Coronary artery (tissue), 2 donors: Measurements from ENCODE around the gene SLC25A20.

Experiments
- DNase-seq: peaks from one replicate; pipeline ENCODE4 v3.0.0-alpha.2; 2017; ENCODE audit warnings: low spot score
- H3K27ac ChIP-seq, 2 donors: fragments of 200-600 bp; sonication (generic); one replicate each; pipeline ENCODE4 v1.5.1; 2016 to 2019
- H3K4me3 ChIP-seq: fragments of 200-600 bp; sonication (generic); 2 replicates; pipeline ENCODE4 v1.5.1; 2016; ENCODE audit warnings: mild to moderate bottlenecking, moderate library complexity
- CTCF ChIP-seq: fragments of 200-600 bp; sonication (generic); IDR thresholded peaks from one replicate; pipeline ENCODE4 v1.5.1; 2019; ENCODE audit warnings: antibody characterized with exemption

Gene SLC25A20

DNA sequence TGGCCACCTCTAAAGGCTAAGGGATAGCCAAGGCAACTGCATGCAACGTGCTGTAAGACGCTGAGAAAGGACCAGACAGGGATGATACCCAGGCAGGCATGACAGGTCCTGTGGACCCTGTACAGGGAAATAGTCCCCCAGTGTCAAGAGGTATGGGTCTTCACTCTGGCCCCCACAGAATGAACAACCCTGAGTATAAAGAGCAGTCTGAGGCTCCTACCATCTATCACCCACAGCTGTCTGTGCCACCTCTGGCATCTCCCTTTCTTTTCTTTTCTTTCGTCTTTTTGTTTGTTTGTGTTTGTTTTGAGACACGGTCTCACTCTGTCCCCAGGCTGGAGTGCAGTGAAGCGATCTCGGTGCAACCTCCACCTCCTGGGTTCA lies 18.7 kb downstream of the SLC25A20 start:
- H3K4me3 ChIP-seq: no peak overlapping the region
- H3K27ac ChIP-seq: no peak overlapping the region
- DNase-seq: no peak
- no peak for TF ChIP-seq CTCF

GRCh38 chr3:48879307-48879993 lies 19.2 kb downstream of the SLC25A20 start:
- no peak for DNase-seq
- no peak for TF ChIP-seq CTCF
- no peak overlapping the region for H3K4me3 ChIP-seq

DNA sequence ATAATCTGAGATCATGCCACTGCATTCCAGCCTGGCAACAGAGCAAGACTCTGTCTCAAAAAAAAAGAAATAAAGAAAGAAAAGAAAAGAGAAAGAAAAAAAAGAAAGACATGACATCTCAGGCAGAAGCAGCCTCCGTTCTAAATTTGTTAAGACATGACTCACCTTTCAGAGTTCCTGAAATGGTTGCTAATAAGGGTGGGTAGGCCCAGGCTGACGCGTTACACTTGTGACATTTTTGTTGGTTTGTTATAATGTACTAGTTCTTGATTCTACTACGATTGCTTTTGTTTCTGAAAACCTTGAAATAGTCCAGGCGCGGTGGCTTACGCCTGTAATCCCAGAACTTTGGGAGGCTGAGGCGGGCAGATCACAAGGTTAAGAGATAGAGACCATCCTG lies 21.0 kb downstream of the SLC25A20 start:
- TF ChIP-seq CTCF: no peak
- no peak overlapping the region for H3K27ac ChIP-seq
- H3K4me3 ChIP-seq: no peak overlapping the region
- DNase-seq: no peak

More at GRCh38 chr3:48879307-48879993, 19.2 kb downstream of the SLC25A20 start:
- no peak overlapping the region for H3K27ac ChIP-seq

DNA sequence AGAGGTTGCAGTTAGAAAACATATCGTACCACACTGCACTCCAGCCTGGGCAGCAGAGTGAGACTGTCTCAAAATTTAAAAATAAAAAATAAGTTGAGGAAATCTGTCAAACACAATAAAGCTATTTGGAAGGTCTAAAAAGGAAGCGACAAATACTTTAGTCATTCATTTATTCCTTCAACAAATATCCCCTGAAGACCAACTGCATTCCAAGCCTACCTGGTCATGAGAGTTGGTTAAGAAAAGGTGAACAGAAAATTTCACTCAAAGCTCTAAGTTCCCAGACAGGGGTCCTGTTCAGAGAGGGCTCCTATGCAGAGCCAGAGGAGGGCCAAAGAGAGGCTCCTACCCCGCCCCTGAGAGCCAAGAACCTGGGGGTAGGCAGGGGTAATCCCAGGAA lies 35.6 kb downstream of the SLC25A20 start:
- no peak for DNase-seq
- Histone ChIP-seq H3K27ac (no peak overlapping the region), H3K4me3 (no peak overlapping the region)
- TF ChIP-seq CTCF: no peak

DNA sequence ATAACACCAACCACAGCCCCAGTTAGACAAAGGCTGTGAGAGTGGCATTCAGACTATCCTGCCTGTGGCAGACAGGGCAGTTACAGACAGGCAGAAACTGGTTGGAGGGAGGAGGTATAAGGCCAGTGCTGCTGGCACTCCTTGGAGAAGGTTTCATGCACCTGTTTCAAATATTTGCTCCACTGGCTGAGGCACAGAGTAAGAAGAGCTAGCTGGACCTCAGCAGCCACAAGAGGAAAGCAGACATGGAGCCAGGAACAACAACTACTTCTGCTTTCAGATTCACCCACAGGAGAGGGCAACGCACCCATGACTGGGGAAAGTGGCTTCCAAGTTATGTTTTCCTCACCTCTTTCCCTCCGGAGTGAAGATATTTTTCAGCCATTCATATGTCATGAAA lies 39.5 kb downstream of the SLC25A20 start:
- no peak for DNase-seq
- Histone ChIP-seq H3K27ac (no peak overlapping the region), H3K4me3 (no peak overlapping the region)
- TF ChIP-seq CTCF: no peak

DNA sequence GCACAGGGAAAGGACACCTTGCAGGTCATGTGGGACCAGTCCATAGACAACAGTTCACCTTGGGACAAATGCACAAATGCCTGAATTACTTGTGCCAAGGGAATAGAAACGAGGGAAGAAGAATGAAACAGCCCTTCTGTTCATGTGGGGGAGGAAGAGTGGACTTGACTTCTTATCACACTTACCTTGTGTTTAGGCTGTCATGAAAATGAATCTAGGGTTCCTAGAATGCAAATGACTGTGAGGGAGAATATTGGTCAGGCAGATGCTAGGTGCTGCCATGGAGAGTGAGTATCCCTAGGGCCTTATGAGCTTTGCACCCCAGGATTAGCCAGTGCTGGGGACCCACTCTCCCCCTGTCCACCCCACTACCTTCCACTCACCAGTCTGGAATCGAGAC lies 40.0 kb downstream of the SLC25A20 start:
- TF ChIP-seq CTCF: no peak
- Histone ChIP-seq H3K27ac (no peak overlapping the region), H3K4me3 (no peak overlapping the region)
- DNase-seq: no peak

DNA sequence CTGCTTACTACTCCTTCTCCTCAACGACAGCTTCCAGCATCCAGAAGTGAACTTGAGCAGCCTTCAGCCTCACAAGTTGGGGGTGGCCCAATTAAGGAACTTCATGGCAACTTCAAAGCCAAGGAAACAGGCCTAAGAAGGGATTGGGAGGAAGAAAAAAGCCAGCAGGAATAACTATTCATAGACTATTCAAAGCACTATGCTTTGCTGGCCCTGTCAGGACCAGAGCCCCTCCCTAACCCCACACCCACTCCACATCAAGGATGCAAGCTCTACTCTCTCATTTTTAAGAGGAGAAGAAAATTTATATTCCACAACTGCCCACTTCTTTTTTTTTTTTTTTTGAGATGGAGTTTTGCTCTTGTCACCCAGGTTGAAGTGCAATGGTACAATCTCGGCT lies 41.0 kb downstream of the SLC25A20 start:
- H3K4me3 ChIP-seq: no peak overlapping the region
- TF ChIP-seq CTCF: no peak
- DNase-seq: no peak
- no peak overlapping the region for H3K27ac ChIP-seq
